HG03060 (cell line): ENCODE results near the gene RHD.
"Not testable (repeated sequence)": the region's sequence is repeated elsewhere in the genome, so short reads cannot be mapped to it uniquely, and the experiment has no call there.

Experiments
- ATAC-seq: cut with Tn5 transposase; IDR thresholded peaks from one replicate; pipeline ENCODE4 v1.9.1; 2021; ENCODE audit warnings: low read depth, moderate number of reproducible peaks; ENCODE audit not compliant: unreplicated experiment

Gene RHD

GRCh38 chr1:25296501-25296900 is 24.2 kb downstream of the RHD start:
- not testable (repeated sequence) for ATAC-seq

GRCh38 chr1:25300729-25301128 is 28.4 kb downstream of the RHD start:
- ATAC-seq, result not testable (repeated sequence)

GRCh38 chr1:25302330-25302729 is 30.0 kb downstream of the RHD start:
- not testable (repeated sequence) for ATAC-seq

- ATAC-seq, result not testable (repeated sequence)
Measured at GRCh38 chr1:25304936-25305335, 32.6 kb downstream of the RHD start.

- ATAC-seq, result not testable (repeated sequence)
Measured at GRCh38 chr1:25308168-25308567, 35.9 kb downstream of the RHD start.

- ATAC-seq, result not testable (repeated sequence)
Measured at GRCh38 chr1:25309085-25309484, 36.8 kb downstream of the RHD start.

GRCh38 chr1:25309486-25309885 is 37.2 kb downstream of the RHD start:
- ATAC-seq, result not testable (repeated sequence)

GRCh38 chr1:25312806-25313470 is 40.6 kb downstream of the RHD start:
- not testable (repeated sequence) for ATAC-seq

- ATAC-seq, result not testable (repeated sequence)
Measured at GRCh38 chr1:25320314-25320938, 48.1 kb downstream of the RHD start.

GRCh38 chr1:25322127-25322526 is 49.8 kb downstream of the RHD start:
- not testable (repeated sequence) for ATAC-seq

- ATAC-seq, result not testable (repeated sequence)
Measured at GRCh38 chr1:25324407-25324806, 52.1 kb downstream of the RHD start.

- not testable (repeated sequence) for ATAC-seq
Measured at GRCh38 chr1:25327864-25328790, 55.8 kb downstream of the RHD start.

- not testable (repeated sequence) for ATAC-seq
Measured at GRCh38 chr1:25328791-25329185, 56.5 kb downstream of the RHD start.

GRCh38 chr1:25329336-25329735 is 57.0 kb downstream of the RHD start:
- ATAC-seq, result not testable (repeated sequence)

GRCh38 chr1:25329950-25330349 is 57.6 kb downstream of the RHD start:
- ATAC-seq, result not testable (repeated sequence)

- not testable (repeated sequence) for ATAC-seq
Measured at GRCh38 chr1:25336922-25337354, 64.6 kb downstream of the RHD start.

- peak; percentile 47 for ATAC-seq
Measured at GRCh38 chr1:25337483-25338187, 65.3 kb downstream of the RHD start.

GRCh38 chr1:25338188-25338981 is 66.1 kb downstream of the RHD start, which contains the start of gene TMEM50A:
Gene TMEM50A, plus strand, starts transcription at chr1:25338334. Its CDS starts 2,153 bp downstream, at chr1:25340487.
- peak; percentile 22 for ATAC-seq

- no peak for ATAC-seq
Measured at GRCh38 chr1:25338986-25339385, 66.7 kb downstream of the RHD start.
